ENCODE results near the gene PEAR1. TPM values are rescaled to one million over a fixed set of nuclear protein-coding genes. Genes with fewer than 3 reads are reported as not detected.

PEAR1 gene
- polyA plus RNA-seq, 3 donors = not detected

DNA sequence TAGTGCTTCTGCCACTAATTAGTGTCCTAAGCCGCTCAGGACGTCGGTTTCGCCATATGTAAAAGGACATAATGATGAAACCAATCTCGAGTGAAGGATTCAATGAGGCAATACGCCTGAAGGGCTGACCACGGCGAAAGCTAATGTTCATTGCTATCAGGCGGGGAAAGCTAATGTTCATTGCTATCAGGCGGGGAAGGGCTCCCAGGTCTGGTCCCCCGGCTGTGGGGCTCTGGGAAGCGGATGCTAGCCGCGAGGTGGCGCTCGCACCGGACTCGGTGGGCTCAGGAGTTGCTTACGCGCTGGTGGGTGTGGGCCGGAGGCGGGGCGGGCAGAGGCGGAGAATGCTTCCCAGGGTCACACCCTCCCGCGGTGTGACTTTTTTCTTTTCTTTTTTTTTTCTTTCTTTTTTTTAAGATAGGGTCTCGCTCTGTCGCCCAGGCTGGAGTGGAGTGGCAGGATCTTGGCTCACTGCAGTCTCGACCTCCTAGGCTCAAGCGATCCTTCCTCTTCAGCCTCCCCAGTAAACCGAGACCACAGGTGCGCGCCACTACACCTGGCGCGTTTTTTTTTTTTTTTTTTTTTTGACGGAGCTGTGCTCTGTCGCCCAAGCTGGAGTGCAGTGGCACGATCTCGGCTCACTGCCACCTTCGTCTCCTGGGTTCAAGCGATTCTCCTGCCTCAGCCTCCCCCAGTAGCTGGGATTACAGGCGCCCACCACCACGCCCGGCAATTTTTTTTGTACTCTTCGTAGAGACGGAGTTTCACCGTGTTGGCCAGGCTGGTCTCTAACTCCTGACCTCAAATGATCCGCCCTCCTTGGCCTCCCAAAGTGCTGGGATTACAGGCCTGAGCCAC, 1.1 kb upstream of the PEAR1 start:
- Histone ChIP-seq H3K4me1 (ENCODE audit: control insufficient read depth in 1 of 2, insufficient read depth in 2 of 2, low read length in 2 of 2) (peaks cover 20 to 24% of the 10 kb centered on the region in 2 donors), H3K27ac (ENCODE audit: low read depth in 1 of 2, low read length in 2 of 2) (no peak overlapping the region), H3K79me2 (ENCODE audit: insufficient read depth, low read length) (no peaks in the 10 kb centered on the region), H4K20me1 (ENCODE audit: insufficient read depth, low read length) (no peaks in the 10 kb centered on the region), H3K36me3 (replicated peaks in 1 of 2; ENCODE audit: control insufficient read depth in 1 of 2, insufficient read depth in 2 of 2, low read length in 2 of 2) (no peaks in the 10 kb centered on the region), H2AFZ (ENCODE audit: insufficient read depth, low read depth, low read length, poor library complexity, severe bottlenecking) (peak overlapping the region; percentile 70), H3K27me3 (ENCODE audit: control insufficient read depth in 2 of 2, insufficient read depth in 2 of 2, low read length in 2 of 2) (peaks cover 20 to 47% of the 10 kb centered on the region in 2 donors), H3K4me2 (replicated peaks; ENCODE audit: extremely low read depth, low read length, poor library complexity, severe bottlenecking) (peak overlapping the region; percentile 80), H3K9me3 (replicated peaks in 1 of 2; ENCODE audit: control insufficient read depth in 1 of 2, insufficient read depth in 1 of 2, low read length in 2 of 2) (no peaks in the 10 kb centered on the region), H3K4me3 (replicated peaks in 1 of 3; ENCODE audit: low read depth in 2 of 3, low read length in 3 of 3) (peak overlapping the region; percentile 7 to 74 (median 17)), H3K9ac (ENCODE audit: insufficient read depth, low read length, poor library complexity, severe bottlenecking) (peak overlapping the region; percentile 12)
- Mint-ChIP-seq H3K9me3 (peaks cover 0 to 9% (median 5%) of the 10 kb centered on the region in 7 donors), H3K27ac (peak overlapping the region in 3 of 7 donors; percentile 19 to 54 (median 48)), H3K4me1 (peaks cover 20% of the 10 kb centered on the region), H3K36me3 (peaks cover 0 to 10% of the 10 kb centered on the region in 2 donors), H3K27me3 (ENCODE audit: low read depth in 3 of 3) (peaks cover 53 to 68% (median 56%) of the 10 kb centered on the region in 3 donors), H3K4me3 (peak overlapping the region; percentile 73 to 87)
- 3% methylated on average over 43 of the region's 48 CpGs for WGBS (ENCODE audit: insufficient coverage)
- TF ChIP-seq, protein P1, sequence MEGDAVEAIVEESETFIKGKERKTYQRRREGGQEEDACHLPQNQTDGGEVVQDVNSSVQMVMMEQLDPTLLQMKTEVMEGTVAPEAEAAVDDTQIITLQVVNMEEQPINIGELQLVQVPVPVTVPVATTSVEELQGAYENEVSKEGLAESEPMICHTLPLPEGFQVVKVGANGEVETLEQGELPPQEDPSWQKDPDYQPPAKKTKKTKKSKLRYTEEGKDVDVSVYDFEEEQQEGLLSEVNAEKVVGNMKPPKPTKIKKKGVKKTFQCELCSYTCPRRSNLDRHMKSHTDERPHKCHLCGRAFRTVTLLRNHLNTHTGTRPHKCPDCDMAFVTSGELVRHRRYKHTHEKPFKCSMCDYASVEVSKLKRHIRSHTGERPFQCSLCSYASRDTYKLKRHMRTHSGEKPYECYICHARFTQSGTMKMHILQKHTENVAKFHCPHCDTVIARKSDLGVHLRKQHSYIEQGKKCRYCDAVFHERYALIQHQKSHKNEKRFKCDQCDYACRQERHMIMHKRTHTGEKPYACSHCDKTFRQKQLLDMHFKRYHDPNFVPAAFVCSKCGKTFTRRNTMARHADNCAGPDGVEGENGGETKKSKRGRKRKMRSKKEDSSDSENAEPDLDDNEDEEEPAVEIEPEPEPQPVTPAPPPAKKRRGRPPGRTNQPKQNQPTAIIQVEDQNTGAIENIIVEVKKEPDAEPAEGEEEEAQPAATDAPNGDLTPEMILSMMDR (IDR thresholded peaks at IDR 0.05) = peak; percentile 74
- intact Hi-C loops (cut with micrococcal nuclease) = loop anchor here (5.0 to 10.0 kb wide), 2 partner anchors 35 to 78 kb away; partner anchors contain the start of gene SH2D2A (in 1 of the 2)
- peak; percentile 79 to 91 (median 80) for DNase-seq

DNA sequence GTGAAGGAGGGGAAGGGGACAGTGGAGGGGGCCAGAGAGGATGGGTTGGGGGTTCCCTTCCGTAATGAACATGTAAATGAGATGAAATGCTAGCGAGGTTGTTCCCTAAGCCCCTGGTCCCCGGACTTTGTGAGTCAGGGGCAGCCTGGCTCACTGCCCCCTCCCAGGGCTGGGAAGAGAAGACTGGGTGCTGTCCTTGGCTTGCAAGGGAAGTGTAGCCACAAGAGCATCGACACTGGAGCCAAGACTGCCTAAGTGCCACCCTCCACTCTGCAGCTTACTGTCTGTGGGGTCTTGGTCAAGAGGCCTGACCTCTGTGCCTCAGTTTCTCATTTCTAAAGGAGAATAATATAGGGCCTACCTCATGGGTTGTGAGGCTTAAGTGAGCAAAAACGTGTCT, 483 bp downstream of the PEAR1 start:
- H3K9me3 ChIP-seq (replicated peaks in 1 of 2; ENCODE audit: control insufficient read depth in 1 of 2, insufficient read depth in 1 of 2, low read length in 2 of 2) = no peaks in the 10 kb centered on the region
- H3K36me3 ChIP-seq (replicated peaks in 1 of 2; ENCODE audit: control insufficient read depth in 1 of 2, insufficient read depth in 2 of 2, low read length in 2 of 2) = no peaks in the 10 kb centered on the region
- H3K79me2 ChIP-seq (ENCODE audit: insufficient read depth, low read length) = no peaks in the 10 kb centered on the region
- TF ChIP-seq, protein P1 (IDR thresholded peaks at IDR 0.05) = no peak
- DNase-seq = no peak
- H3K27me3 ChIP-seq (ENCODE audit: control insufficient read depth in 2 of 2, insufficient read depth in 2 of 2, low read length in 2 of 2) = peaks cover 20 to 47% of the 10 kb centered on the region in 2 donors
- WGBS (ENCODE audit: insufficient coverage) = 35% methylated on average over 4 of the region's 5 CpGs
- Mint-ChIP-seq H3K4me3 (peak overlapping the region in 1 of 2 donors; percentile 68), H3K36me3 (peaks cover 0 to 10% of the 10 kb centered on the region in 2 donors), H3K9me3 (peaks cover 0 to 9% (median 5%) of the 10 kb centered on the region in 7 donors), H3K27me3 (ENCODE audit: low read depth in 3 of 3) (peaks cover 51 to 64% (median 57%) of the 10 kb centered on the region in 3 donors), H3K27ac (no peak overlapping the region), H3K4me1 (peaks cover 33% of the 10 kb centered on the region)
- H3K27ac ChIP-seq (ENCODE audit: low read depth in 1 of 2, low read length in 2 of 2) = no peak overlapping the region
- no peaks in the 10 kb centered on the region for H4K20me1 ChIP-seq (ENCODE audit: insufficient read depth, low read length)
- no peak overlapping the region for H2AFZ ChIP-seq (ENCODE audit: insufficient read depth, low read depth, low read length, poor library complexity, severe bottlenecking)
- no peak overlapping the region for H3K4me2 ChIP-seq (replicated peaks; ENCODE audit: extremely low read depth, low read length, poor library complexity, severe bottlenecking)
- H3K4me1 ChIP-seq (ENCODE audit: control insufficient read depth in 1 of 2, insufficient read depth in 2 of 2, low read length in 2 of 2) = peaks cover 28 to 33% of the 10 kb centered on the region in 2 donors
- intact Hi-C loops (cut with micrococcal nuclease) = loop anchor here (5.0 to 10.0 kb wide), 2 partner anchors 33 to 79 kb away; partner anchors contain the start of gene SH2D2A (in 1 of the 2)
- no peak overlapping the region for H3K4me3 ChIP-seq (replicated peaks in 1 of 3; ENCODE audit: low read depth in 2 of 3, low read length in 3 of 3)
- no peak overlapping the region for H3K9ac ChIP-seq (ENCODE audit: insufficient read depth, low read length, poor library complexity, severe bottlenecking)

Data from CD14-positive monocyte (primary cell).